ELR (cell line): ENCODE measurements around the gene CTNNA2.

Experiments
- DNase-seq: peaks from one replicate; pipeline ENCODE4 v3.0.0-alpha.2; 2015; ENCODE audit warnings: low read depth

The CTNNA2 gene

GRCh38 chr2:80393991-80394390 lies 881.1 kb downstream of the CTNNA2 start:
- DNase-seq: no peak

GRCh38 chr2:80395251-80395650 lies 882.4 kb downstream of the CTNNA2 start:
- DNase-seq: no peak

- DNase-seq: no peak
These were observed 883.4 kb downstream of the CTNNA2 start for GRCh38 chr2:80396276-80396675.

- no peak for DNase-seq
These were observed 890.2 kb downstream of the CTNNA2 start for GRCh38 chr2:80403081-80403480.

GRCh38 chr2:80407377-80407776 lies 894.5 kb downstream of the CTNNA2 start:
- DNase-seq: no peak

- DNase-seq: no peak
These were observed 897.5 kb downstream of the CTNNA2 start for GRCh38 chr2:80410346-80410745.

- DNase-seq: no peak
These were observed 900.3 kb downstream of the CTNNA2 start for GRCh38 chr2:80413136-80413535.

- DNase-seq: no peak
These were observed 904.9 kb downstream of the CTNNA2 start for GRCh38 chr2:80417737-80418136.

- no peak for DNase-seq
These were observed 907.8 kb downstream of the CTNNA2 start for GRCh38 chr2:80420530-80421208.

- no peak for DNase-seq
These were observed 916.4 kb downstream of the CTNNA2 start for GRCh38 chr2:80429251-80429650.

- no peak for DNase-seq
These were observed 925.1 kb downstream of the CTNNA2 start for GRCh38 chr2:80437959-80438358.

GRCh38 chr2:80438686-80439085 lies 925.8 kb downstream of the CTNNA2 start:
- no peak for DNase-seq

- no peak for DNase-seq
These were observed 941.8 kb downstream of the CTNNA2 start for GRCh38 chr2:80454628-80455027.

GRCh38 chr2:80459028-80459427 lies 946.2 kb downstream of the CTNNA2 start:
- no peak for DNase-seq

- no peak for DNase-seq
These were observed 948.8 kb downstream of the CTNNA2 start for GRCh38 chr2:80461505-80462197.

- no peak for DNase-seq
These were observed 949.8 kb downstream of the CTNNA2 start for GRCh38 chr2:80462654-80463053.

- DNase-seq: no peak
These were observed 951.4 kb downstream of the CTNNA2 start for GRCh38 chr2:80464275-80464674.

GRCh38 chr2:80467262-80467811 lies 954.5 kb downstream of the CTNNA2 start:
- no peak for DNase-seq

GRCh38 chr2:80469428-80469827 lies 956.6 kb downstream of the CTNNA2 start:
- no peak for DNase-seq

- DNase-seq: no peak
These were observed 960.2 kb downstream of the CTNNA2 start for GRCh38 chr2:80473069-80473468.

GRCh38 chr2:80473796-80474195 lies 960.9 kb downstream of the CTNNA2 start:
- no peak for DNase-seq

- no peak for DNase-seq
These were observed 963.1 kb downstream of the CTNNA2 start for GRCh38 chr2:80475970-80476369.

- no peak for DNase-seq
These were observed 963.8 kb downstream of the CTNNA2 start for GRCh38 chr2:80476535-80477117.
